OCI-LY3 (cell line): ENCODE measurements around the gene VAV2.

Experiments used
- EZH2phosphoT487 ChIP-seq: fragments of 200-600 bp; shearing (Covaris generic); IDR thresholded peaks from 2 replicates; pipeline ENCODE4 v1.6.1; 2018; ENCODE audit warnings: antibody characterized with exemption, mixed run types, low read depth
- TF ChIP-seq, protein P1 (sequence below): fragments of 200-600, 300-600 bp; sonication (generic); IDR thresholded peaks from 2 replicates; pipeline ENCODE4 v1.5.1; 2014; ENCODE audit warnings: antibody characterized with exemption, low read length, low read depth

DNA sequence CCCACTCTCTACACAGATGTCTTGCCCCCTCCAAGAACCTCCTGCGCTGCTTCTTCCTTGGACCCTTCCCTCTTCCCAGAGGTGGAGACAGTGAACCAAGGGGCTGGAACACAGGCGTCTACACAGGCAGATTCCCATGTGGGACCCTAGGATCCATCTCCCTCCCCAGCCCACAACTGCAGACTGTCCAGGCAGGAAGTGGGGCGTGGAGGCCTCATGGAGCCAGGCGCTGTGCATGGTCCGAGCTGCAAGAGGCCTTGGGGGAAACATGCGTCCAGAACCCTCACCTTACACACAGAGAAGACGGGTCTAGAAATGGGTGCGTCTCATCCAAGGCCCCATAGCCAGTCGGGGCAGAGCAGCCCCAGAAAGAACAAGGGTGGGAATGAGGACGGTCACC, 117.5 kb downstream of the VAV2 start:
- TF ChIP-seq, protein P1, sequence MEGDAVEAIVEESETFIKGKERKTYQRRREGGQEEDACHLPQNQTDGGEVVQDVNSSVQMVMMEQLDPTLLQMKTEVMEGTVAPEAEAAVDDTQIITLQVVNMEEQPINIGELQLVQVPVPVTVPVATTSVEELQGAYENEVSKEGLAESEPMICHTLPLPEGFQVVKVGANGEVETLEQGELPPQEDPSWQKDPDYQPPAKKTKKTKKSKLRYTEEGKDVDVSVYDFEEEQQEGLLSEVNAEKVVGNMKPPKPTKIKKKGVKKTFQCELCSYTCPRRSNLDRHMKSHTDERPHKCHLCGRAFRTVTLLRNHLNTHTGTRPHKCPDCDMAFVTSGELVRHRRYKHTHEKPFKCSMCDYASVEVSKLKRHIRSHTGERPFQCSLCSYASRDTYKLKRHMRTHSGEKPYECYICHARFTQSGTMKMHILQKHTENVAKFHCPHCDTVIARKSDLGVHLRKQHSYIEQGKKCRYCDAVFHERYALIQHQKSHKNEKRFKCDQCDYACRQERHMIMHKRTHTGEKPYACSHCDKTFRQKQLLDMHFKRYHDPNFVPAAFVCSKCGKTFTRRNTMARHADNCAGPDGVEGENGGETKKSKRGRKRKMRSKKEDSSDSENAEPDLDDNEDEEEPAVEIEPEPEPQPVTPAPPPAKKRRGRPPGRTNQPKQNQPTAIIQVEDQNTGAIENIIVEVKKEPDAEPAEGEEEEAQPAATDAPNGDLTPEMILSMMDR, result no peak
- TF ChIP-seq EZH2phosphoT487, result no peak
